Adipocyte (in vitro differentiated cells): Measurements from ENCODE around the gene FBXO48.
A peak's percentile ranks its signal among the peaks of the same experiment; 100 is the strongest.

ENCODE experiments used
- DNase-seq: peaks from one replicate; pipeline ENCODE4 v3.0.0-alpha.2; 2015; ENCODE audit warnings: low read depth
- H3K27me3 ChIP-seq: replicated peaks from 2 replicates; pipeline ENCODE4 v1.7.0; 2013; ENCODE audit warnings: mild to moderate bottlenecking, low read length, moderate library complexity; ENCODE audit not compliant: control insufficient read depth, insufficient read depth
- H3K36me3 ChIP-seq: 2 replicates; pipeline ENCODE4 v1.7.0; 2013; ENCODE audit warnings: low read length, mild to moderate bottlenecking, moderate library complexity; ENCODE audit not compliant: control insufficient read depth, insufficient read depth, severe bottlenecking
- H3K4me1 ChIP-seq: 2 replicates; pipeline ENCODE4 v1.7.0; 2013; ENCODE audit warnings: mild to moderate bottlenecking, low read length, moderate library complexity; ENCODE audit not compliant: control insufficient read depth, insufficient read depth
- H3K4me3 ChIP-seq: 2 replicates; pipeline ENCODE4 v1.7.0; 2013; ENCODE audit warnings: mild to moderate bottlenecking, low read length, moderate library complexity
- H3K9ac ChIP-seq: 2 replicates; pipeline ENCODE4 v1.7.0; 2013; ENCODE audit warnings: mild to moderate bottlenecking, low read length, moderate library complexity
- H3K9me3 ChIP-seq: 2 replicates; pipeline ENCODE4 v1.7.0; 2013; ENCODE audit warnings: mild to moderate bottlenecking, low read length, moderate library complexity; ENCODE audit not compliant: control insufficient read depth

The FBXO48 gene

GRCh38 chr2:68420254-68420910 is 46.7 kb downstream of the FBXO48 start:
- peak; percentile 69 for DNase-seq
- Histone ChIP-seq H3K9me3 (peaks cover 2% of the 10 kb centered on the region), H3K36me3 (no peaks in the 10 kb centered on the region), H3K9ac (no peak overlapping the region), H3K4me1 (no peaks in the 10 kb centered on the region), H3K27me3 (peaks cover 29% of the 10 kb centered on the region), H3K4me3 (no peak overlapping the region)

- Histone ChIP-seq H3K4me1 (no peaks in the 10 kb centered on the region), H3K27me3 (peaks cover 19% of the 10 kb centered on the region), H3K9ac (no peak overlapping the region), H3K4me3 (no peak overlapping the region), H3K9me3 (no peaks in the 10 kb centered on the region), H3K36me3 (no peaks in the 10 kb centered on the region)
- DNase-seq, result no peak
These were observed 48.2 kb downstream of the FBXO48 start for GRCh38 chr2:68418855-68419254.

- Histone ChIP-seq H3K9ac (no peak overlapping the region), H3K27me3 (peaks cover 16% of the 10 kb centered on the region), H3K36me3 (no peaks in the 10 kb centered on the region), H3K4me1 (no peaks in the 10 kb centered on the region), H3K4me3 (no peak overlapping the region), H3K9me3 (no peaks in the 10 kb centered on the region)
- DNase-seq, result no peak
These were observed 48.7 kb downstream of the FBXO48 start for GRCh38 chr2:68418419-68418818.

GRCh38 chr2:68417926-68418325 is 49.2 kb downstream of the FBXO48 start:
- Histone ChIP-seq H3K9ac (no peak overlapping the region), H3K9me3 (no peaks in the 10 kb centered on the region), H3K4me3 (no peak overlapping the region), H3K27me3 (peaks cover 15% of the 10 kb centered on the region), H3K36me3 (no peaks in the 10 kb centered on the region), H3K4me1 (peaks cover under 1% of the 10 kb centered on the region)
- DNase-seq, result no peak

GRCh38 chr2:68416081-68416675 is 50.9 kb downstream of the FBXO48 start:
- Histone ChIP-seq H3K9ac (no peak overlapping the region), H3K36me3 (no peaks in the 10 kb centered on the region), H3K9me3 (no peaks in the 10 kb centered on the region), H3K4me3 (no peak overlapping the region), H3K4me1 (peaks cover 16% of the 10 kb centered on the region), H3K27me3 (peaks cover 7% of the 10 kb centered on the region)
- no peak for DNase-seq

- H3K36me3 ChIP-seq, result no peaks in the 10 kb centered on the region
These were observed 51.6 kb downstream of the FBXO48 start for GRCh38 chr2:68415521-68415920.

GRCh38 chr2:68414876-68415275 is 52.2 kb downstream of the FBXO48 start:
- no peak for DNase-seq
- no peaks in the 10 kb centered on the region for H3K9me3 ChIP-seq
- peaks cover 2% of the 10 kb centered on the region for H3K27me3 ChIP-seq
- H3K9ac ChIP-seq, result no peak overlapping the region
- no peaks in the 10 kb centered on the region for H3K36me3 ChIP-seq
- peaks cover 16% of the 10 kb centered on the region for H3K4me1 ChIP-seq
- no peak overlapping the region for H3K4me3 ChIP-seq

More at GRCh38 chr2:68415521-68415920, 51.6 kb downstream of the FBXO48 start:
- no peaks in the 10 kb centered on the region for H3K9me3 ChIP-seq
- H3K4me3 ChIP-seq, result no peak overlapping the region
- DNase-seq, result no peak
- peaks cover 16% of the 10 kb centered on the region for H3K4me1 ChIP-seq
- H3K27me3 ChIP-seq, result peaks cover 4% of the 10 kb centered on the region
- no peak overlapping the region for H3K9ac ChIP-seq

GRCh38 chr2:68414452-68414851 is 52.6 kb downstream of the FBXO48 start:
- Histone ChIP-seq H3K4me1 (peaks cover 16% of the 10 kb centered on the region), H3K27me3 (no peaks in the 10 kb centered on the region), H3K9ac (no peak overlapping the region)

GRCh38 chr2:68413466-68413865 is 53.6 kb downstream of the FBXO48 start:
- DNase-seq, result no peak
- Histone ChIP-seq H3K27me3 (no peaks in the 10 kb centered on the region), H3K4me3 (no peak overlapping the region), H3K4me1 (peaks cover 16% of the 10 kb centered on the region), H3K9ac (no peak overlapping the region), H3K36me3 (no peaks in the 10 kb centered on the region), H3K9me3 (no peaks in the 10 kb centered on the region)

More at GRCh38 chr2:68414452-68414851, 52.6 kb downstream of the FBXO48 start:
- no peak overlapping the region for H3K4me3 ChIP-seq
- no peak for DNase-seq
- H3K9me3 ChIP-seq, result no peaks in the 10 kb centered on the region
- no peaks in the 10 kb centered on the region for H3K36me3 ChIP-seq

GRCh38 chr2:68412127-68412819 is 54.8 kb downstream of the FBXO48 start:
- DNase-seq, result no peak
- Histone ChIP-seq H3K9me3 (peaks cover 4% of the 10 kb centered on the region), H3K4me1 (peaks cover 16% of the 10 kb centered on the region), H3K4me3 (no peak overlapping the region), H3K36me3 (no peaks in the 10 kb centered on the region), H3K27me3 (no peaks in the 10 kb centered on the region), H3K9ac (no peak overlapping the region)

GRCh38 chr2:68411397-68412126 is 55.5 kb downstream of the FBXO48 start:
- peaks cover 4% of the 10 kb centered on the region for H3K9me3 ChIP-seq
- H3K4me3 ChIP-seq, result no peak overlapping the region
- peaks cover 16% of the 10 kb centered on the region for H3K4me1 ChIP-seq
- H3K27me3 ChIP-seq, result no peaks in the 10 kb centered on the region
- no peak overlapping the region for H3K9ac ChIP-seq
- DNase-seq, result no peak
- H3K36me3 ChIP-seq, result no peaks in the 10 kb centered on the region
